ENCODE measurements around the gene ABCA12. TPM values are rescaled to one million over a fixed set of nuclear protein-coding genes. Genes with fewer than 3 reads are reported as not detected.

The ABCA12 gene
- total and polyA plus RNA-seq, 2 donors (not counting 3 experiments of a cell fraction or from before 2014, with no cell fraction given), result not detected

- dilution Hi-C loops (cut with MboI; ENCODE audit: extremely low pct_ligation_motif_present, low sequenced_read_pairs) (no loop called here), intact Hi-C loops (cut with micrococcal nuclease) (no loop called here)
- Histone ChIP-seq H3K36me3 (ENCODE audit: control insufficient read depth in 2 of 2, extremely low read depth in 1 of 2, insufficient read depth in 2 of 2, low read length in 2 of 2) (no peaks in the 10 kb centered on the region), H3K9me1 (replicated peaks; ENCODE audit: control insufficient read depth, extremely low read depth, insufficient read depth, low read length) (no peaks in the 10 kb centered on the region), H3K9me3 (replicated peaks; ENCODE audit: control insufficient read depth, insufficient read depth, low read length) (no peaks in the 10 kb centered on the region), H3K4me2 (ENCODE audit: insufficient read depth, low read length) (no peak overlapping the region), H3K79me2 (ENCODE audit: control insufficient read depth, insufficient read depth, low read length) (no peaks in the 10 kb centered on the region), H4K20me1 (replicated peaks; ENCODE audit: control insufficient read depth, extremely low read depth, insufficient read depth, low read length) (no peaks in the 10 kb centered on the region), H3K4me3 (replicated peaks in 1 of 3; ENCODE audit: insufficient read depth in 1 of 3, low read depth in 1 of 3, low read length in 3 of 3) (no peak overlapping the region), H2AFZ (ENCODE audit: low read depth, low read length) (no peak overlapping the region), H3K27ac (ENCODE audit: insufficient read depth, low read depth, low read length) (no peak overlapping the region), H3K9ac (replicated peaks; ENCODE audit: extremely low read depth, insufficient read depth, low read length) (no peak overlapping the region), H3K27me3 (ENCODE audit: control insufficient read depth in 2 of 2, insufficient read depth in 2 of 2, low read length in 2 of 2) (peaks cover 0 to 2% of the 10 kb centered on the region in 2 experiments), H3K4me1 (ENCODE audit: control insufficient read depth, extremely low read depth, insufficient read depth, low read length) (no peaks in the 10 kb centered on the region)
- DNase-seq (ENCODE audit: low read depth, low spot score) (no peak), FAIRE-seq (no peak)
- ChIA-PET CTCF (no interaction called here), POLR2A (no interaction called here)
- TF ChIP-seq JUN (IDR thresholded peaks at IDR 0.05; ENCODE audit: borderline replicate concordance, insufficient read depth, insufficient read length, low read depth) (no peak), FOS (IDR thresholded peaks at IDR 0.05; ENCODE audit: borderline replicate concordance, insufficient read depth, low read length) (no peak), POLR2AphosphoS5 (IDR thresholded peaks at IDR 0.05; ENCODE audit: insufficient read depth, low read depth, low read length) (no peak), GATA2 (IDR thresholded peaks at IDR 0.05; ENCODE audit: insufficient read depth, insufficient read length, low read depth, low read length) (no peak), MAX (IDR thresholded peaks at IDR 0.05; ENCODE audit: insufficient read depth, insufficient read length) (no peak), CTCF (IDR thresholded peaks at IDR 0.05; ENCODE audit: extremely low read depth in 1 of 2, insufficient read depth in 1 of 2, low read depth in 1 of 2, low read length in 2 of 2) (no peak), EZH2 (IDR thresholded peaks at IDR 0.05; ENCODE audit: borderline replicate concordance, low read depth, low read length, severe bottlenecking) (no peak), MYC (IDR thresholded peaks at IDR 0.05; ENCODE audit: low read depth, low read length) (no peak), POLR2A (IDR thresholded peaks at IDR 0.05; ENCODE audit: low read depth, low read length) (no peak)
- BruUV-seq (replicated peaks), result no TSS peak
These were observed 5.9 kb upstream of the ABCA12 start for GRCh38 chr2:215144106-215144875.

Measured in endothelial cell of umbilical vein (primary cell).